DMS 273 (cell line): ENCODE results near the gene PKHD1.

ENCODE experiments used
- DNase-seq: peaks from one replicate; lab custom pipeline; 2025; ENCODE audit not compliant: unreplicated experiment; lab: John Stamatoyannopoulos, UW

Gene PKHD1

GRCh38 chr6:52049252-52050050, 38.0 kb downstream of the PKHD1 start:
- DNase-seq, result peak; percentile 47

GRCh38 chr6:52046456-52046855, 41.0 kb downstream of the PKHD1 start:
- DNase-seq, result no peak

DNA sequence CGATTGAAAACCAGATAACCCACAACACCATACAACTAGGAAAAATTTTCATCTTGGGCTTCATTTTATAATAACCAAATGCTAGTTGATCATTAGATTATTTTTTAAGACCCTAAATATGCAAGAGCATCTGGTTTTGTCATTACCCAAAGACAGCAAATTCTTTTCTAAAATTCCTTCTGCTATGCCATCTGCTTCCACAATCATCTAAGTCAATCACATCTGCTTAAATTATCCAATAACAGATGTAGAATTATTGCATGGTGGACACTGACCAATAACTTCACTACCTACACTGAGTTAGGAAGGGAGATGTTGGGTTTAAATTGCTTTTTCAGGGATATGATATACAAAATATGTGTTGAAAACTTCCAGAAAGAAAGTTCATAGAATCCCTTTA, 41.9 kb downstream of the PKHD1 start:
- no peak for DNase-seq

GRCh38 chr6:52045033-52045432, 42.4 kb downstream of the PKHD1 start:
- no peak for DNase-seq

GRCh38 chr6:52042141-52042885, 45.1 kb downstream of the PKHD1 start:
- DNase-seq, result no peak

DNA sequence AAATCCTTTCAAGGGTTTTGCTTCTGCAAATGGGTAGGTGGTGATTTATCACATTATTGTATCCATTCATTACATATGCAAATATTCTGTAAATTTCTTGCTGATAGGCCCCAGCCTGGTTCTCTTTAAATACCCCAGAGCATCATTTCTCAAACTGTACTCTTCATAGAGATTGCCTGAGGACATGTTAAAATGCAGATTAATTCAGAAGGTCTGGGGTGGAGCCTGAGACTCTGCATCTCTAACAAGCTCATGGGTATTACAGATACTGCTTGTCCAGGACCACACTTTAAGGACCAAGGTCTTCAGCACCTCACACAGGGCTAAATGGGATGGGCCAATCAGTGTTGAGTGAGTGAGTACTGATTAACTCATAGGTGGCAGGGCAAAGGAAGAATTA, 46.3 kb downstream of the PKHD1 start:
- DNase-seq, result no peak

DNA sequence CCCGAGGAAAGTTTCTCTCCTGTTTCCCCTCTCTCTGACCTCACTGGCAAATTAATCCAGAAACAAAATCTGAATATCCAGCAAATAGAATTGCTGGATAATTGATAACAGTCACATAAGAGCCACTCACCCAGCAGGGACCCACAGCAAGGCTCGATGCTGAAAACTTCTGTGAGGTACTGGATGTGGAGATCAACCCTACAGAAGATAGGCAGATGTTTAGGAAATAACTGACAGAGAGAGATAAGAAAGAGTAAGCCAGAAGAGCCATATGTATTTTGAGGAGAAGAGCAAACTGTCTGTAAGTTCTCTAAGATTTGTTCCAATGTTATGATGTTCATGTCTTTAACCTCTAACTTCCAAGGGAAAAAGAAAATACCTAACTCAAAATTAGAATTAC, 59.7 kb downstream of the PKHD1 start:
- no peak for DNase-seq

GRCh38 chr6:52024451-52025068, 62.9 kb downstream of the PKHD1 start:
- DNase-seq, result no peak

- DNase-seq, result no peak
Measured at GRCh38 chr6:52022675-52023074, 64.7 kb downstream of the PKHD1 start.

- peak; percentile 45 for DNase-seq
Measured at GRCh38 chr6:52020945-52021570, 66.4 kb downstream of the PKHD1 start.

DNA sequence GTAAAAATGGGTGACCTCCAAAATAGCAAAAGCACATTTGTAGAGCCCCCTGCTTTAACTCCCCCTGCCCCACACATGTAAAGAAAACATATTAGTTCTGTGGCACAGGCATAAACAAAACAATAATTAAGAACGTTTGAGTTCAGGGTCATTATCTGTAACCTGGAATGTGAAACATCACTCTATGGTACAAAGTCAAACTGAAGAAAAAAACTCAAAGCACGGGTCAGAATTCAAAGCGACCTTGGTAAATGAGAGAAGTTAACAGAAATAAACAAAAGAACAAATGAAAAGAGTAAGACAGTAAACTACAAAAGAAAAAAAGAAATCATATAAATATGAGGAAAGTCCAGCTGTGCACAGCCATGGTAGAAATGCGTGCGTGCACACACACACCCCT, 67.5 kb downstream of the PKHD1 start:
- no peak for DNase-seq

GRCh38 chr6:52019092-52019491, 68.3 kb downstream of the PKHD1 start:
- DNase-seq, result no peak

- DNase-seq, result no peak
Measured at GRCh38 chr6:52016915-52017748, 70.3 kb downstream of the PKHD1 start.

DNA sequence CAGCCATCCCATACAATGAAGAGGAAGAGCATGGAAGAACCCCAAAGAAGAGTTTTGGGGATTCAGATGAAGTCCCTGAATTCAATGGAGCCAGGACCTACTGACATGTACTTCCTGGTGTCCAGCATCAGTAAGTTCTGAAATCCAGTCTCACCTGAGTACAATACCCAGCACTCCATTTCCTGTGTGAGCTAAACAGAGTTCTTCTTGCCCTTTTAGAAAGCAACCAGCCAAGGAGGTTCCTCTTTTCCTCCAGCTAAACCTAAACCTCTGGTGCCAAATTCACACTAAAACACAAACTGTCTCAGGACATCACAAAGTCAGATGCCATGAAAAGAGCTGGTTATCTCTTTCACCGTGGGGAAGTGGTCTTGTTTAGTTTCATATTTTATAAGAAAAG, 71.5 kb downstream of the PKHD1 start:
- DNase-seq, result no peak

- DNase-seq, result no peak
Measured at GRCh38 chr6:52014391-52014790, 73.0 kb downstream of the PKHD1 start.

DNA sequence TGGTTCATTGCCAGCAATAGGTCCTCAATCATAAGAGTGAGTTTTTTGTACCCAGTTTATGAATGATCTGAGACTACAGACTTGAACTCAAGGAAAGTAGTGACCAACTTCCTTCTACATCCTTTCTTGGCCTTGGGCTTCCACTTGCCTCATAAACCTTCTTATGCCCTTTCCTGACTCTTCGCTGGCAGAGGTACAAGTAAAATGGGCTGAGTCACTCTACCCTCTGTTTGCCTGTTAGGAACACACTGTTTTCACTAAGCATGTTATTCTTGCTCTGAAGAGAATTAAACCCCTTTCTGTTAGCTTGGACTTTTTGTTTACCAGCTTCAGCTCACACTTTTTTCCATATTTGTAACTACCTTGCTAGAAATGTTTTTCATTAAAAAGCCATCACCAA, 74.4 kb downstream of the PKHD1 start:
- DNase-seq, result no peak

GRCh38 chr6:52012582-52012981, 74.8 kb downstream of the PKHD1 start:
- DNase-seq, result no peak

GRCh38 chr6:52010806-52011205, 76.6 kb downstream of the PKHD1 start:
- DNase-seq, result no peak

DNA sequence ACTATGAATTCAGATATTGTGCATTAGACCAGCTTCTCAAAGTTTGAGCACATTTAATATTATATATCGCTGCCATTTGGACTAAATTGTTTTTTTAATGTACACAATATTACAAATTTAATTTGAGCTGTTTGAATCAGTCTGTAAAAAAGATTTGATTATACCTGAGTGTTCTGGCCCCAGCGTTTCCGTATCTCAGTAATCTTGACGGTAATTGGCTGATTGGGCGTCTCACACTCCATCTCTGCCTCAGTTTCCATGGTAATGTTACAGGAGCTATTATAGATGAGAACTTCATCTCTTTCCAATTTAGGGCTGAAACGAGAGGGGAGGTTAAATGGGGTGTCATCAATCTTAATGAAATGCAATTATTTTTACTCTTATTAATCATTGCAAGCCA, 77.3 kb downstream of the PKHD1 start:
- no peak for DNase-seq

DNA sequence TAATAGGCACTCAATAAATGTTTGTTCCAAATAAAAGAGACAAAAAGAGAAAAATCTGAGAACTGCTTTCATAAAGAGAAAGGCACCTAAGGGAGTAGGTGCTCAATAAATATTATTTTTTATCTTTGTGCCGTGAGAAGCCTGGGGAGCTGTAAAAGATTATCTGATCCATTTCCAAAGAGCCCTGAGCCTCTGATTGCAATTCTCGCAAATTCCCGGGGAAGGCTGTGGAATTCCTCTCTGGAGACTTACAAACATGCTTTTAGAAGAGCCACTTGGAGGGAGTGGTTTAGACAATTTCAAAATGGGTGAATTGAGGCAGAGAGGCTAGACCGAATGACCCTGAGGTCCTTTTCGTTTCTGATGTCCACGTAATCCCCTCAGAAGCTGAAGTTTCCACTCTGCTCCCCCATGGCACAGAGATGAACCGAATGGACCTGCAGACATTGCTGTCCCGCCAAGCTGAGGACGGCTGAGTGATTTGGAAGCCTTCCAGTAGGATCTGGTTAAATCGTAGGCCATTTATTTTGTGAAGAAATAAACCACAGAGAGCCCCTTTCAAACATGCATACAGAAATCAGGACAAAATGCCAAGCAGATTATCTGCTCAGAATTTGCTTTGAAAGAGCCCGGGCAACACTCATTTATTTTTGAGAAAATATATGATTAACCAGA, 77.8 kb downstream of the PKHD1 start:
- no peak for DNase-seq
